COR-L47 (cell line): ENCODE results near the gene PNRC1.
A peak's percentile ranks its signal among the peaks of the same experiment; 100 is the strongest.
"Not testable (repeated sequence)": the region's sequence is repeated elsewhere in the genome, so short reads cannot be mapped to it uniquely, and the experiment has no call there.

Experiments used
- DNase-seq: peaks from one replicate; lab custom pipeline; 2025; lab: John Stamatoyannopoulos, UW

Gene PNRC1

DNA sequence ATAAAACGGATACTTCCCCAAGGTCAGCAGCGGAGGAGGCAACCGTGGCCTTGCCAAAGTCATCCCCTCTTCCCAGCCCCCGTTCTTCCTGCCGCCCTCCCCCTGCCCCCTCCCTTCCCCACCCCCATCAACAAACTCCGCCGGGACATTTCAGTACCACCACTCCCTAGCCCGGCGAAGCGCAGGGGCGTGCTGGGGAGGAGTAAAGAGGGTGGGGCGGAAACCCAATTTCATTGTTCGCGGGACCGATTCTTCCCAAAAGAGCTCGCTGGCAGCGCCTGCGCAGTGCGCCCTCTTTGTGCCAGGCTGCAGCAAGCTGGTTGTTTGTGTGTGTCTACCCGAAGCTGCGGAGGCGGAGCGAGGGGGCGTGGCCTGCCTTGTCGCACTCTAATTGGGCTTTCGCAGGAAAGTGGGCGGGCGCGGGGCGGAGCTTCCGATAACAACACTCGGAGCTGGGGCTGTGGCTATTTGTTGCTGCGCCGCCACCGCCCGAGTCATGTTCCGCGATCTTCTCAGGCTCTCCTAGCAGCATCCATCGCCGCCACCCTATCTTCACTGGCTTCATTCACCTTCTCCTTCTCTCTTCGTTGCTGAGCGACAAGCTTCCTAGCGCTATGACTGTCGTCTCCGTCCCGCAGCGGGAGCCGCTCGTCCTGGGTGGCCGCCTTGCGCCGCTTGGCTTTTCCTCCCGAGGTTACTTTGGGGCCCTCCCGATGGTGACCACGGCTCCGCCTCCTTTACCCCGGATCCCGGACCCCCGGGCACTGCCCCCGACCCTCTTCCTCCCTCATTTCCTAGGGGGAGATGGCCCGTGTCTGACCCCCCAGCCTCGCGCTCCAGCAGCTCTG, at the start of gene PNRC1:
Gene PNRC1 (plus strand): TSS at position 471 of the 848 bp plus-strand sequence. CDS start 144 bp downstream, at position 615.
- DNase-seq = peak; percentile 100

DNA sequence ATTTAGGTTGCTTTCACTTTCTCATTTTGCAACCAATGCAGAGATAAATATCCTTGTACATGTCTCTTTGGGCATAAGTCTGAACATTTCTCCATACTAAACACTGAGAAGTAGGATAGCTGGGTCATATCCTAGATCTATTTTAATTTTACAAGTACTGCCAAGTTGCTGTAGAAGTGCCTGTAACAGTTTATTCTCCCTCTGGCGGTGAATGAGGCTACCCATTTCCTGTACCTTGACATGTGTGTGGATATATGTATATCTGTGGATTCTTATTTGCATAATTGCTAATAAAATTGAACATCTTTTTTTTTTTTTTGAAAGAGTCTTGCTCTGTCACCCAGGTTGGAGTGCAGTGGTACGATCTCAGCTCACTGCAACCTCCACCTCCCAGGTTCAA, 48.0 kb upstream of the PNRC1 start:
- DNase-seq = no peak

DNA sequence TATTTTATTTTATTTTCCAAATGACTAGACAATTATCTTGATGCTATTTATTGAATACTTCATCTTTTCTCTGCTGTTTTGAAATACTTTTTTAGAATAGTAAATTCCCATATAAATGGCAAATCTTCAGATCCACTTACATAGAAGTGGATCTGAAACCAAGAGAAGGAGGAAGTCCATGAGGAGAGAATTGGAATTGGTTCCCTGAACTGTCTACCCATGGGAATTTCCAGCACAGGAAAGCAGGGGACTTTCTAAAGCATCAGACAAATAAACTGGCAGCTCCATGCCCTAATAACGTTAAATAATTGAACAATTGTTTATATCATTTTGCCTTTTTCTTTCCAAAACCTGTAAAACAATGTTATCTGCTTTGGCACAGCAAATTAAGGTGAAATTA, 47.1 kb upstream of the PNRC1 start:
- DNase-seq = no peak

DNA sequence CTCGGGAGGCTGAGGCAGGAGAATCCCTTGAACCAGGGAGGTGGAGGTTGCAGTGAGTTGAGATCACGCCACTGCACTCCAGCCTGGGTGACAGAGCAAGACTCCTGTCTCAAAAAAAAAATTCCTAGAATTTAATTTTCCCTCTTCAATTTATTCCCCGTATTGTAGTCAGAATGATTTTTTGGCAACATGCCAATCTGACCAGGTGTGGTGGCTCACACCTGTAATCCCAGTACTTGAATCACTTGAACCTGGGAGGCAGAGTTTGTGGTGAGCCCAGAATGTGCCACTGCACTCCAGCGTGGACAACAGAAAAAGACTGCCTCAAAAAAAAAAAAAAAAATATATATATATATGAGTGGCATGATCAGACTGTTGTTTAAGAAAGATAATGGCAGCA, 46.4 kb upstream of the PNRC1 start:
- peak; percentile 34 for DNase-seq

DNA sequence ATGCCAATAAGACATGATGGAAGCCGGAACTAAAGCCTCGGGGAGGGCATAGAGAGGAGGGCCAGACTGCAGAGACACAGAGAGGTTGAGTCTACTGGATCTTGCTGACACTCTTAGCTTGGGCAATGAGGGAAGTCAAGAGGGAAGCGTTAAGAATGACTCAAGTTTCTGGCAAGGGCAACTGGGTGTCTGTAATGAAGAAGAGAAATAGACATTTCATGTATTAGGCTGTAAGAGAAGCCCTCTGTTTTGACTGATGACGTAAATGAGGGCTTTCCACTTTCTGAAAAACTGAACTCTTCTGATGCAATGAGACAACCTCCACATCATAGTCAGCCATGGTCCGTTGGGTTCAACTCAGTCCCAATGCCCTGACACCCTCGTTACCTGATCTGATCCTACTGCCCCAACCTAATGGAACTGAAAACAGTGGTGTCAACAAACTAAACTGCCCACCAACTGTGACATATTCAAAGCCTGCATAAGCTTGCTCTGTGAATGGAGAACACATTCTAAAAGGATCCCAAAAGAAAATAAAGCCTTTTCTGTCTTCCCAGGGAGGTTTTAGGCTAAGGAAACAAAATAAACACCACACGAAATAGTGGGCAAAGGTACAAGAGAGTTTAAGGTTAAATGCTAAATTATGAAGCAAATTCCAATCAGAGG, 45.8 kb upstream of the PNRC1 start:
- DNase-seq = no peak

DNA sequence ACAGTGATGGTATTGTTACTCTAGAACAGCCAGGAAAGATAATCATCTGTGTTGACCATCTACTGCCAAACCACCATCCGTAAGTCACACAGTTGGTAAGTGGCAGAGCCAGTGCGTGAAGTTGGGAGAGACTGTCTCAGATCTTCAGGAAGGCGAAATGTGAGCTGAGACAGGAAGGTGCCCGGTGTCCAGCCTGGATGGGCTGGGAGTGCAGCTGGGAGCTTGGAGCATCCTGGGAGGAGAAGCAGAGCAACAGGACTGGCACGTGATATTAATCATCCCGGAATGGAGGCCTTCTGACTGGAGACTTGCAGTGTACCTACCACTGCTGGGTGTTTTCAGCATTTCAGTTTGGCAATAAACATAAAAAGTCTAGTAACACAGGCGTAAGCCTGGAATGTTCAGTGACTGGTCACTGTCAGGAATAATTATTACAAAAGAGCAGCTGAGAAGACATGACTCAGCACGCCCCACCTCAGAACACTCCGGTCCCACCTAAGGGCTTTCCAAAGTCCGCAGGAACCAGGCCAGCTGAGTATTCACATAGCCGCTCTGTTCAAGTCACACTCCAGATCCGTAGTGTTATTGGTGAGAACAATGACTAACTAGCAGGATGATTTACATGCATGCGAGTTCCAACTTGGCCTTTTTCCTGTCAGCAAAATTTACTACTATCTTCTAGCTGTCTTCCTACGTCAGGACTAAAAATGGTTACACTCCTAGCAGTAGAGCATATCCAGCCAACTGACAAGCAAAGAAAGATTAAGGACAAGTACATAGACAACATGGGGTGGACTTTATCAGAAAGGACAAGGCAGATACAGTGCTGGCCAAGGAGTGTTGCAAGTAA, 45.1 kb upstream of the PNRC1 start:
- DNase-seq = no peak

DNA sequence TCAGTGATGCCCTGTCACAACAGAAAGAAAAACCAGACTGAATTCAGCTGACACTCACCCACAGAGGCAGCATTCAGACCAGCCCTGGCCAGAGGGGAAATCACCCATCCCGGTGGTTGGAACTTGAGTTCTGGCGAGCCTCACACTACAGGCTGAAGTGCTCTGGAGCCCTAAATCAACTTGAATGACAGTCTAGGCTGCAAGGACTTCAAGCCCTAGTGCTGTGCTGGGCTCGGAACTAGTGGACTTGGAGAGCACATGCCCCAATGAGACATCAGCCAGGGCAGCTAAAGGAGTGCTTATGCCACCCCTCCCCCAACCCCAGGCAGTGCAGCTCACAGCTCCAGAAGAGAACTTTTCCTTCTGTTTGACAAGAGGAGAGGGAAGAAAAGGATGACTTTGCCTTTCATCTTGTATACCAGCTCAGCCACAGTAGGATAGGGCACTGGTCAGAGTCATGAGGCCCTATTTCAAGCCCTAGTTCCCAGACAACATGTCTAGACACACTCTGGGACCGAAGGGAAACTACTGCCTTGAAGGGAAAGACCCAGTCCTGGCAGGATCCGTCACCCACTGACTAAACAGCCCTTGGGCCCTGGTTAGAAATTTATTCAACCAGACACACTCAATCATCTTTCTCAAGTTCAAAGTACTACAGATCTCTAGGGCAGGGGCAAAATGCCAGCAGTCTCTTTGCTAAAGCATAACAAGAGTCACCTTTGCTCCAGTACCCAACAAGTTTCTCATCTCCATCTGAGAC, 43.2 kb upstream of the PNRC1 start:
- DNase-seq = no peak

DNA sequence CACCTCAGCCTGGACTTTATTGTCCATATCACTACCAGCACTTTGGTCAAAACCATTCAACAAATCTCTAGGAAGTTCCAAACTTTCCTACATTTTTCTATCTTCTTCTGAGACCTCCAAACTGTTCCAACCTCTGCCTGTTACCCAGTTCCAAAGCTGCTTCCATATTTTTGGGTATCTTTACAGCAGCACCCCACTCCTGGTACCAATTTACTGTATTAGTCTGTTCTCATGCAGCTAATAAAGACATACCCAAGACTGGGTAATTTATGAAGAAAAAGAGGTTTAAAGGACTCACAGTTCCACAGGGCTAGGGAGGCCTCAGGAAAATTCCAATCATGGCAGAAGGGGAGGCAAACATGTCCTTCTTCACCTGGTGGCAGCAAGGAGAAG, 42.7 kb upstream of the PNRC1 start:
- DNase-seq = not testable (repeated sequence)

DNA sequence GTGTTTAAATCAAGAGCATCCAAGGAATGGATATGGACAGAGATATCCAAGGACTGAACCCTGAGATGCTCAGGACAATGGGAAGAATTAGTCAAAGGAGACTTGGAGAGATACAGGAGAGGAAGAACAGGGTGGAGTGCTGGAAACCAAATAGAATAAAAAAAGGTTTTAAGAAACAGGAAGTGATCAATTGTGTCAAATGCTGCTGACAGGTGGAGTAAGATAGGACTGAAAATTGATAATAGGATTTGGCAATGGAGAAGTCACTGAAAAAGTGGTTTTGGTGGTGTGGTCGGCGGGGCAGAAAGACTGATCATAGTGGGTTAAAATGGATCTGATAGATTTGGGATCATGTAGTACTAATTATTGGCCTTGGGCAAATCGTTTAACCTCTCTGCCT, 37.9 kb upstream of the PNRC1 start:
- no peak for DNase-seq

DNA sequence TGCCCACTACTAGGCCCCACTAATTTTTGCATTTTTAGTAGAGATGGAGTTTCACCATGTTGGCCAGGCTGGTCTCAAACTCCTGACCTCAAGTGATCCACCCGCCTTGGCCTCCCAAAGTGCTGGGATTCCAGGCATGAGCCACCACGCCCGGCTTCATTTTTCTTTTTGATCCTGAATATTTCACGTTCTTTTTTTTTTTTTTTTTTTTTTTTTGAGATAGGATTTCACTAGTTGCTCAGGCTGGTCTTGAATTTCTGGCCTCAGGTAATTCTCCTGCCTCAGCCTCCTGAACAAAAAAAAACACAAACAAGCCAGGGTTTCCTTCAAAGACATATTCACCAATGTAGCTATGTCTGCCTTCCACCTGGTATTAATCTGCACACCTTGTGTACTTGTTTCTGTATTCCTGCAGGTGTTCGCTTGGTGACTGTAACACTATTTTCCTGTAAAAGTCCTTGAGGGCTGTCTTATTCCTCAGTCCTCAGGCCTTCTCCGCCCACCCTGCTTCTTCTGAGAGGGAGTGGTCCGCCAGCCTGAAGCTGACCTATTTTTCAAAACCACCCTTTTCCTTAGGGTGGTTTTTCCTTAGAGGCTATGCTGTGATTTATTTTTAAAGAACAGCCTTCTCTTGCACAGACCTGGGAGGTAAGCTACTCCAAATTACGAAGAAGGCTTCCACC, 36.1 kb upstream of the PNRC1 start:
- DNase-seq = no peak

DNA sequence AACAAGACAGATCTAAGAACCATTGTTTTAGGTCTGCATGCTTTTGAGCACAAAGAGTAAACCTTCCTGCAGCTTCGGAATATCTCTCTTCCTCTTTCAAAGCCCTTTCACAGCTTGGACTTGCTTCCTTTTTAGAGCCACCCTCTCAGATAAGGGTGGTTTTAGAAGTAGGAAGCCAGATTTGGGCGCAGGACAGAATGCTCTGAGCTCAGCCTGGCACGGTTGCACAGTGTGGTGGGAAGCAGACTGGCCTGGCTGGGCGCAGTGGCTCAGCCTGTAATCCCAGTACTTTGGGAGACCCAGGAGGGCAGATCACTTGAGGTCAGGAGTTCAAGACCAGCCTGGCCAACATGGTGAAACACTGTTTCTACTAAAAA, 35.6 kb upstream of the PNRC1 start:
- no peak for DNase-seq

DNA sequence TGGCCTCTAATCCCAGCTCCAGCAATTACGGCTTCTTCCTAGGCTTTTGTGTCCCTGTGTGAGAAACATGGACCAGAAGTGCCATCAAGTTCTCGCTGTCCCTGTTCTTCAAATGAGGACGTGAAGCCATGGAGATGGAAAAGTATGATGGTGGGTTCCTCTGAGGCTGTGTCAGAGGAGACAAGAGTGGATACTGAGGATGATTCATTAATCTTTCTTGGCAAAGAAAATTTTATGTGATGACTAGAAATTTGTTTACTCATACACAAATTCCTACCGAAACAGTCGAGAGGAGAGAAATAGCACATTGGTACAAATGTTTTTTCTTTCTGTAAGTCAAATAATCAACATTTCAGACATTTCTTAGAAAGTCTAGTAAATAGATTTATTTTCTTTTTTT, 35.0 kb upstream of the PNRC1 start:
- no peak for DNase-seq

DNA sequence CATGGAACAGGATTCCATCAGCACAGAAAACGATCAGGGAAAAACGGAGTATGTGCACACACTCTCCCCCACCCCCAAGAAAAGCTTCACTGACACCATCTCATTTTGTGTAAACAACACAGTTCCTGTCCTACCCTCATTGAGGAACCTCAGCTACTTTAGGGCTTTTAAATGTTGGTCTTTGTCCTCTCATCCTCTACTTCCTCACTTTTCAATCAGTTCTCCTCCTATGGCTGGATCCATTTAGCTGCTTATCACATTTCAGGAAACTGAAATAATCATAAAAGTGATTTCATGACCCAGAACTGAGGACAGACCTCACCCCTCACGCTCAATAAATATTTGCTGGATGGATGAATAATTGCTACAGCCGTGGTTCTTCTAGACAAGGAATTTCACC, 33.1 kb upstream of the PNRC1 start:
- no peak for DNase-seq

DNA sequence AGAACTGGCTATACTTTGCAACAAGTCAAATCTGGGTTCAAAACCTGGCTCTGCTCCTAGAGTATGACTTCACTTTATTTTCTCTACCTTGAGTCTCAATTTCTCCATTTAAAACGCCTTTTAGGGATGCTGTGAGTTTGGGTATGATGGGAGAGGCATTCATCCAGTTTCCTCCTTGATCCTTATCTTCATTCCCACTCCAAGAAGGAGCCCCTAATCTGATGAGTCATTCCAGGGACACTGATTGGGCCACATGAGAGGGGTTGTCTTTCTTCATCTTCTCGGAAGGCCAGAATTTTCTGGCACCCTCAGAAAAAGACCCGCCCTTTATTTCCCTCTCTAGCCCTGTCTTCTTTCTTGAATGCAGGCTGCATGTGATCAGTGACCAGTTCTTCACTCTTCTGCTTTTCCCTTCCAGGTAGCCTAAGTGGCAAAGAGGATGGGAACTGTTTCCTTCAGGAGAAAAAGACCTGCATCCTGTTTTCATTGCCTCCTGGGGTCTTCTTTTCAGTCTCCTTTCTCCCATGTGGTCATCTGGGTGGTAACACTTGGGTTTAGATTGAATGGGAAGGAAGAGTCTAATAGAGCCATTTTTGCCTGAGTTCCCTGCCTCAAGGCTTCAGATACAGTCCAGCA, 32.1 kb upstream of the PNRC1 start:
- no peak for DNase-seq

DNA sequence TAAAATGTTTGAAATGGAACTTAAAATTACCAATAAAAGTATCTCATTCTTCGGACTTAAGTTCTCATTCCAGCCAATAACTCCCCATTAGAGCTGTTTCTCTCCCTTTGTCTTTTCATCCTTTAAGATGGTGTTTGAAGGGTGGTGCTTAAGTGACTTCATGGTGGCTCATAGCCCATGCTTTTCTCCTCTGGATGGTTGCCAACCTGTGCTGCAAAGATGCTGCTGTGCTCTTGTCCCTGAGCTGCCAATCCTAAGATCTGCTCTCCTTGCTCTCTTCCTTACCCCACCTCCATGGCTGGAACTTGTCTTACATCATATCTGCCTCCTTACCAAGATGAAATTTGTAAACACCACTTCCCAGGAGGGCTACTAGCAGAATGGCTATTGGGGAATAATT, 31.6 kb upstream of the PNRC1 start:
- DNase-seq = no peak

DNA sequence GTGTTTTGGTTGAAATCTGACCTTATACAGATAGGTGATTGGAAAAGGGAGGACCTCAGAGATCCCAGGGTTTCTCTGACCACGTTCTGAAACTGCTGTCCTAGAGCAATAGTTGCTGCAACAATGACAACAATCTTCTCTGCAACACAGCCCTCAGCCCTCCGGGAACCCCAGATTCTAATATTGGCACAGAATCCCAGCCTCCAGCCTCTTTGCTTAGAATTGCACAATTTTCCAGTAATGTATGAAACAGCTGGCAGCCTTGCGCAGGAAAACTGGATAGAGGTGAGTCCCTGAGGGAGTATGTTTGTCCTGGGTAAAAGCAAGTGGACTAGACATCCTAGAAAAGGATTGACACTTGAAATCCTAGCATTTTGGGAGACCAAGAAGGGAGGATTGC, 30.4 kb upstream of the PNRC1 start:
- no peak for DNase-seq

DNA sequence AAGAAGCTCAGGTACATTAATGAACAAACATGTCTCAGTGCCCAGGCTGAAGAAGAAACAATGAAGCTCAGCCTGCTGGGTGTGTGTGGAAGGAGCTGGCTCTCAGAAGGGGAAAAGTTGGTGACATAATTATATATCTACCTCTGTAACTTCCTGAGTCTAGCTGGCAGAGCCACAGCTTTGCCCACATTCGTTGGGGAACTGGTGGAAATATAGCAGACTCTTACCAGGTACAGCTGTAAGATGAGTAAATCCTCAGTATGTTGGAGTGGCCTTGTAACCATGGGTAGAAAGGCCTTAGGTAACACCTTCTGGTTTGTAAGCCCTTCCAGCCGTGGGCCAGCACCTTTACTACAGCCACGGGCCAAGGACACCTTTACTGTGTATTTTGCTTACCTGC, 29.9 kb upstream of the PNRC1 start:
- DNase-seq = no peak

DNA sequence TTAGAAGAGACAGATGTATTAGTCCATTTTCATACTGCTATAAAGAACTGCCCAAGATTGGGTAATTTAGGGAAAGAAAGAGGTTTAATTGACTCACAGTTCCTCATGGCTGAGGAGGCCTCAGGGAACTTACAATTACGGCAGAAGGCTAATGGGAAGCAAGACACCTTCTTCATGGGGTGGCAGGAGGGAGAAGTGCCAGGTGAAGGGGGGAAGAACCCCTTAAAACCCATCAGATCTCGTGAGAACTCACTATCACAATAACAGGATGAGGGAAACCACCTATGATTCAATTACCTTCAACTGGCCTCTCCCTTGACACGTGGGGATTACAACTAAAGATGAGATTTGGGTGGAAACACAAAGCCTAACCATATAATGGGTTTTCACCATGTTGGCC, 28.9 kb upstream of the PNRC1 start:
- no peak for DNase-seq

DNA sequence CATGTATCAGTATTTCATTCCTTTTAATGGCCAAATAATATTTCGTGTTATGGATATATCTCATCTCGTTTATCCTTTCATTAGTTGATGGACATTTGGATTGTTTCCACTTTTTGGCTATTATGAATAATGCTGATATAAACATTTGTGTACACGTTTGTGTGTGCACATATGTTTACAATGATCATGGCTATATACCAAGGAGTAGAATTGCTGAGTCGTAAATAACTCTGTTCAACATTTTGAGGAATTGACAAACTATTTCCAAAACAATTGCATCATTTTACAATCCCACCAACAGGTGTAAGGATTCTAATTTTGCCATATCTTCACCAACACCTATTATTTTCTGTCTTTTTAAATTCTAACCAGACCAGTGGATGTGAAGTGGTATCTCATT, 26.3 kb upstream of the PNRC1 start:
- DNase-seq = no peak

DNA sequence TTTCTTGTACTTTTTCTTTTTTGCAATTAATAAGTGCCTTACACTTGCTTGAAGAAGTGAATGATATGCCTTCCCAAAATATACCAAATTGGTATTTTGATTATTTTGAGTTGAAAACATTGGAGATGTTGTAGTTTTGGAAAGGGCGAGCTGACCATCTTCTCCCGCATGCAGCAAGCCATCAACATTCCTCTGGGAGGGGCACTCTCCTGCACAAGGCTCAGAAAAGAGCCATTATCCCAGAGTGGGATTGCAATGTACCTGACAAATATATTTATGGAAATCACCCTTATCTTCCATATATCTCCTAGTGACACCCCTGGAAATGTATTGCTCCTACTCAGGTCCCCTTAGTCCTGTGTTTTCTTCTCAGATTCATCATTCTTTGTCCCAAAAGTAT, 22.8 kb upstream of the PNRC1 start:
- DNase-seq = no peak

DNA sequence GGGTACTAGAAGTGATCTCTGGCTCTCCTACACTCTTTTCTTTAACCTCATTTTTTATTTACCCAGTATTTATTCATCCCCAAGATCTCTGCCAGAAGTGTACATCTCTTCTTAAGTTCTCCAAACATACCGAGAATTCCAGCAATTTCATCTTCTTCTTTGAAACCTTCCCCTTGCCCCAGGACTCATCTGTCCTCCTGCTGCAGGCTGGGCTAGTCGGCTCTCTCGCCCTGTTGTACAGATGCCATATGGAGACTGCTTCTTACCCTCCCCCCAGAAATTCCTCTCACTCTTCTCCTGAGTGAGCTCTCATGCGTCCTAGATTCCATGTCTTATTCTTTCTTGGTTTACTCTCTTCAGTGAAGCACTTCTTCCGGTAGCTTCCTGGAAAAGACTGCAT, 21.9 kb upstream of the PNRC1 start:
- no peak for DNase-seq
